Measurements from ENCODE around the gene SQSTM1. TPM values are rescaled to one million over a fixed set of nuclear protein-coding genes. Genes with fewer than 3 reads are reported as not detected.

The SQSTM1 gene
- total RNA-seq, 1 donor from 2014 or later, result 97.0 TPM

- no peak overlapping the region for H3K27ac Mint-ChIP-seq (ENCODE audit: unreplicated experiment)
- H3K9me3 Mint-ChIP-seq (ENCODE audit: unreplicated experiment), result peaks cover 6% of the 10 kb centered on the region
- no peaks in the 10 kb centered on the region for H3K4me1 Mint-ChIP-seq (ENCODE audit: low read depth, unreplicated experiment)
- no peak overlapping the region for H3K4me3 Mint-ChIP-seq (ENCODE audit: unreplicated experiment)
- DNase-seq, result no peak
- peaks cover 4% of the 10 kb centered on the region for H3K36me3 Mint-ChIP-seq (ENCODE audit: unreplicated experiment)
- TF ChIP-seq CTCF (IDR thresholded peaks at IDR 0.05; ENCODE audit: partially characterized antibody, unreplicated experiment), result no peak
- H3K27me3 Mint-ChIP-seq (ENCODE audit: unreplicated experiment), result peaks cover 9% of the 10 kb centered on the region
These were observed 28.7 kb upstream of the SQSTM1 start for GRCh38 chr5:179791881-179792611.

- no peak for DNase-seq
- Mint-ChIP-seq H3K36me3 (ENCODE audit: unreplicated experiment) (peaks cover 5% of the 10 kb centered on the region), H3K27me3 (ENCODE audit: unreplicated experiment) (peaks cover 10% of the 10 kb centered on the region), H3K4me1 (ENCODE audit: low read depth, unreplicated experiment) (no peaks in the 10 kb centered on the region), H3K27ac (ENCODE audit: unreplicated experiment) (no peak overlapping the region), H3K4me3 (ENCODE audit: unreplicated experiment) (no peak overlapping the region), H3K9me3 (ENCODE audit: unreplicated experiment) (peaks cover 6% of the 10 kb centered on the region)
- TF ChIP-seq CTCF (IDR thresholded peaks at IDR 0.05; ENCODE audit: partially characterized antibody, unreplicated experiment), result no peak
These were observed 27.9 kb upstream of the SQSTM1 start for GRCh38 chr5:179792612-179793467.

- H3K9me3 Mint-ChIP-seq (ENCODE audit: unreplicated experiment), result peaks cover 6% of the 10 kb centered on the region
- no peak within 1 kb of the TSS for H3K27ac Mint-ChIP-seq (ENCODE audit: unreplicated experiment)
These were observed 27.1 kb upstream of the SQSTM1 start, which contains the start of gene LTC4S for GRCh38 chr5:179793468-179794139. TSS of gene LTC4S (plus strand) at chr5:179793986. CDS start at chr5:179794081, 95 bp downstream.

GRCh38 chr5:179794171-179794570 lies 26.5 kb upstream of the SQSTM1 start:
- no peaks in the 10 kb centered on the region for H3K4me1 Mint-ChIP-seq (ENCODE audit: low read depth, unreplicated experiment)
- peaks cover 5% of the 10 kb centered on the region for H3K36me3 Mint-ChIP-seq (ENCODE audit: unreplicated experiment)
- H3K27me3 Mint-ChIP-seq (ENCODE audit: unreplicated experiment), result peaks cover 10% of the 10 kb centered on the region
- H3K4me3 Mint-ChIP-seq (ENCODE audit: unreplicated experiment), result no peak overlapping the region
- DNase-seq, result no peak
- peaks cover 6% of the 10 kb centered on the region for H3K9me3 Mint-ChIP-seq (ENCODE audit: unreplicated experiment)
- TF ChIP-seq CTCF (IDR thresholded peaks at IDR 0.05; ENCODE audit: partially characterized antibody, unreplicated experiment), result no peak
- H3K27ac Mint-ChIP-seq (ENCODE audit: unreplicated experiment), result no peak overlapping the region

More at GRCh38 chr5:179793468-179794139, 27.1 kb upstream of the SQSTM1 start, which contains the start of gene LTC4S:
- TF ChIP-seq CTCF (IDR thresholded peaks at IDR 0.05; ENCODE audit: partially characterized antibody, unreplicated experiment), result no peak
- Mint-ChIP-seq H3K4me1 (ENCODE audit: low read depth, unreplicated experiment) (no peaks in the 10 kb centered on the region), H3K27me3 (ENCODE audit: unreplicated experiment) (peaks cover 10% of the 10 kb centered on the region), H3K36me3 (ENCODE audit: unreplicated experiment) (peaks cover 5% of the 10 kb centered on the region), H3K4me3 (ENCODE audit: unreplicated experiment) (peak within 1 kb of the TSS; percentile 46)
- DNase-seq, result no peak
